Measurements from ENCODE around the gene TEX52. TPM values are rescaled to one million over a fixed set of nuclear protein-coding genes. Genes with fewer than 3 reads are reported as not detected.

The TEX52 gene
- total and polyA plus RNA-seq, 2 of the 13 experiments (the other 11 are each of a cell fraction or from before 2014, with no cell fraction given): 0.05 TPM; not detected in 1

DNA sequence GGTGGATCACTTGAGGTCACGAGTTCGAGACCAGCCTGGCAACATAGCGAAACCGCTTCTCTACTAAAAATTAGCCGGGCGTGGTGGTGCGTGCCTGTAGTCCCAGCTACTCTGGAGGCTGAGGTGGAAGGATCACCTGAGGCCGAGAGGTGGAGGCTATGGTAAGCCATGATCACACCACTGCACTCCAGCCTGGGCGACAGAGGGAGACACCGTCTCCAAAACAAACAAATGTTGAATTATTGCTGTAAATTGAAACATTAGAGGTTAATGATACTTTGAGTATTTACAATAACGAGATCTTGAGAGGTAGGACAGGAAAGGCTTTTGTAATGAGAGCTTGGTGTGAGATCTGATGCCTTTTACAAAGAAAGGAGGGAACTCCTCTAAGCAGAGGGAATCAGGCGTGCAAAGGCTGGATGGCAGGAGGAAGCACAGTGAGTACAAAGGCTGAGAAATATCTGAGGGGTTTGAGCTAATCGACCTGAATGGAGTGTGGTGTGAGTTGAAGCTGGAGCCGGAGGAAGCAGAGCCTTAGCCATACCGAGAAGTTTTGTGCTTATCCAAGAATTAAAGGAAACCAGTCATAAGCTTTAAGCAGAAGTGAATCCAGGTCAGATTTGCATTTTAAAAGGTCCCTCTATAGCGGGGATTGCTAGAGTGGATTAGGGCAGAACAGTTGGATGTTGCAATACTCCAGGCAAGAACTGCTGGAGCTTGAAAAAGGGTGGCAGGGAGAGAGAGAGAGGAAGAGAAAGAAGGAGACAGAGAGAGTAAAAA lies 21.3 kb upstream of the TEX52 start:
- ATAC-seq: peak; percentile 48
- ChIA-PET CTCF (ENCODE audit: low intra/inter-chr PET ratio, low total read pairs) (no interaction called here), POLR2A (interaction anchor here (0.6 to 1.8 kb wide), 6 partner anchors 8 to 289 kb away, joined by 3 to 12 read pairs (median 4); partner anchors contain the start of gene TULP3)
- Histone ChIP-seq H3K4me2 (ENCODE audit: low read depth, low read length) (peak overlapping the region; percentile 88), H2AFZ (ENCODE audit: low read length) (no peak overlapping the region), H3K4me1 (ENCODE audit: insufficient read depth, low read length) (peaks cover 38% of the 10 kb centered on the region), H3K4me3 (replicated peaks in 1 of 3; ENCODE audit: insufficient read depth in 1 of 3, low read depth in 2 of 3, low read length in 3 of 3) (peak overlapping the region; percentile 74 to 85 (median 77)), H3K79me2 (ENCODE audit: insufficient read depth, low read length) (peaks cover 56% of the 10 kb centered on the region), H3K27me3 (ENCODE audit: control insufficient read depth in 1 of 2, insufficient read depth in 2 of 2, low read length in 2 of 2) (no peaks in the 10 kb centered on the region; a peak in 1 of 5 replicates), H3K36me3 (replicated peaks in 1 of 2; ENCODE audit: control insufficient read depth in 1 of 2, insufficient read depth in 2 of 2, low read length in 2 of 2) (peaks cover 3 to 5% of the 10 kb centered on the region in 2 experiments; a peak in 2 of 5 replicates), H3K9ac (ENCODE audit: insufficient read depth, low read depth, low read length) (peak overlapping the region; percentile 96), H3K27ac (ENCODE audit: extremely low read length, insufficient read depth, low read length) (peak overlapping the region; percentile 84), H4K20me1 (ENCODE audit: insufficient read depth, low read length) (no peaks in the 10 kb centered on the region), H3K9me3 (ENCODE audit: low read length) (no peaks in the 10 kb centered on the region)
- FAIRE-seq: peak; percentile 39
- no peak for DNase-seq (ENCODE audit: low spot score)
- in situ Hi-C loops (cut with HindIII; ENCODE audit: extremely low pct_ligation_motif_present, low pct_unique_long_range_greater_than_20kb): no loop called here
- no TSS peak for BruUV-seq (replicated peaks)
- WGBS (ENCODE audit: low lambda C conversion rate): 10% methylated on average over 15 of the region's 16 CpGs
- intact Hi-C loops (cut with micrococcal nuclease; ENCODE audit: unreplicated experiment): no loop called here
- TF ChIP-seq, protein P1, sequence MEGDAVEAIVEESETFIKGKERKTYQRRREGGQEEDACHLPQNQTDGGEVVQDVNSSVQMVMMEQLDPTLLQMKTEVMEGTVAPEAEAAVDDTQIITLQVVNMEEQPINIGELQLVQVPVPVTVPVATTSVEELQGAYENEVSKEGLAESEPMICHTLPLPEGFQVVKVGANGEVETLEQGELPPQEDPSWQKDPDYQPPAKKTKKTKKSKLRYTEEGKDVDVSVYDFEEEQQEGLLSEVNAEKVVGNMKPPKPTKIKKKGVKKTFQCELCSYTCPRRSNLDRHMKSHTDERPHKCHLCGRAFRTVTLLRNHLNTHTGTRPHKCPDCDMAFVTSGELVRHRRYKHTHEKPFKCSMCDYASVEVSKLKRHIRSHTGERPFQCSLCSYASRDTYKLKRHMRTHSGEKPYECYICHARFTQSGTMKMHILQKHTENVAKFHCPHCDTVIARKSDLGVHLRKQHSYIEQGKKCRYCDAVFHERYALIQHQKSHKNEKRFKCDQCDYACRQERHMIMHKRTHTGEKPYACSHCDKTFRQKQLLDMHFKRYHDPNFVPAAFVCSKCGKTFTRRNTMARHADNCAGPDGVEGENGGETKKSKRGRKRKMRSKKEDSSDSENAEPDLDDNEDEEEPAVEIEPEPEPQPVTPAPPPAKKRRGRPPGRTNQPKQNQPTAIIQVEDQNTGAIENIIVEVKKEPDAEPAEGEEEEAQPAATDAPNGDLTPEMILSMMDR (CRISPR knock-in tag; IDR thresholded peaks at IDR 0.05): peak; percentile 27
- TF ChIP-seq ARID2 (CRISPR knock-in tag; IDR thresholded peaks at IDR 0.05; ENCODE audit: borderline replicate concordance) (no peak), ZNF333 (CRISPR knock-in tag; IDR thresholded peaks at IDR 0.05; ENCODE audit: borderline replicate concordance) (no peak), ZNF891 (CRISPR knock-in tag; IDR thresholded peaks at IDR 0.05) (no peak), ZSCAN31 (CRISPR knock-in tag; IDR thresholded peaks at IDR 0.05; ENCODE audit: low read depth) (no peak), RAD21 (CRISPR knock-in tag; IDR thresholded peaks at IDR 0.05) (no peak), ONECUT2 (CRISPR knock-in tag; IDR thresholded peaks at IDR 0.05) (no peak), ZBTB21 (CRISPR knock-in tag; IDR thresholded peaks at IDR 0.05) (no peak), NKX3-1 (CRISPR knock-in tag; IDR thresholded peaks at IDR 0.05) (no peak), TCF7L2 (IDR thresholded peaks at IDR 0.05; ENCODE audit: low read depth, low read length) (no peak), MATR3 (CRISPR knock-in tag; IDR thresholded peaks at IDR 0.05) (no peak)
- TF ChIP-seq, protein P2, sequence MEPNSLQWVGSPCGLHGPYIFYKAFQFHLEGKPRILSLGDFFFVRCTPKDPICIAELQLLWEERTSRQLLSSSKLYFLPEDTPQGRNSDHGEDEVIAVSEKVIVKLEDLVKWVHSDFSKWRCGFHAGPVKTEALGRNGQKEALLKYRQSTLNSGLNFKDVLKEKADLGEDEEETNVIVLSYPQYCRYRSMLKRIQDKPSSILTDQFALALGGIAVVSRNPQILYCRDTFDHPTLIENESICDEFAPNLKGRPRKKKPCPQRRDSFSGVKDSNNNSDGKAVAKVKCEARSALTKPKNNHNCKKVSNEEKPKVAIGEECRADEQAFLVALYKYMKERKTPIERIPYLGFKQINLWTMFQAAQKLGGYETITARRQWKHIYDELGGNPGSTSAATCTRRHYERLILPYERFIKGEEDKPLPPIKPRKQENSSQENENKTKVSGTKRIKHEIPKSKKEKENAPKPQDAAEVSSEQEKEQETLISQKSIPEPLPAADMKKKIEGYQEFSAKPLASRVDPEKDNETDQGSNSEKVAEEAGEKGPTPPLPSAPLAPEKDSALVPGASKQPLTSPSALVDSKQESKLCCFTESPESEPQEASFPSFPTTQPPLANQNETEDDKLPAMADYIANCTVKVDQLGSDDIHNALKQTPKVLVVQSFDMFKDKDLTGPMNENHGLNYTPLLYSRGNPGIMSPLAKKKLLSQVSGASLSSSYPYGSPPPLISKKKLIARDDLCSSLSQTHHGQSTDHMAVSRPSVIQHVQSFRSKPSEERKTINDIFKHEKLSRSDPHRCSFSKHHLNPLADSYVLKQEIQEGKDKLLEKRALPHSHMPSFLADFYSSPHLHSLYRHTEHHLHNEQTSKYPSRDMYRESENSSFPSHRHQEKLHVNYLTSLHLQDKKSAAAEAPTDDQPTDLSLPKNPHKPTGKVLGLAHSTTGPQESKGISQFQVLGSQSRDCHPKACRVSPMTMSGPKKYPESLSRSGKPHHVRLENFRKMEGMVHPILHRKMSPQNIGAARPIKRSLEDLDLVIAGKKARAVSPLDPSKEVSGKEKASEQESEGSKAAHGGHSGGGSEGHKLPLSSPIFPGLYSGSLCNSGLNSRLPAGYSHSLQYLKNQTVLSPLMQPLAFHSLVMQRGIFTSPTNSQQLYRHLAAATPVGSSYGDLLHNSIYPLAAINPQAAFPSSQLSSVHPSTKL (CRISPR knock-in tag; IDR thresholded peaks at IDR 0.05): no peak
- TF ChIP-seq, protein P3, sequence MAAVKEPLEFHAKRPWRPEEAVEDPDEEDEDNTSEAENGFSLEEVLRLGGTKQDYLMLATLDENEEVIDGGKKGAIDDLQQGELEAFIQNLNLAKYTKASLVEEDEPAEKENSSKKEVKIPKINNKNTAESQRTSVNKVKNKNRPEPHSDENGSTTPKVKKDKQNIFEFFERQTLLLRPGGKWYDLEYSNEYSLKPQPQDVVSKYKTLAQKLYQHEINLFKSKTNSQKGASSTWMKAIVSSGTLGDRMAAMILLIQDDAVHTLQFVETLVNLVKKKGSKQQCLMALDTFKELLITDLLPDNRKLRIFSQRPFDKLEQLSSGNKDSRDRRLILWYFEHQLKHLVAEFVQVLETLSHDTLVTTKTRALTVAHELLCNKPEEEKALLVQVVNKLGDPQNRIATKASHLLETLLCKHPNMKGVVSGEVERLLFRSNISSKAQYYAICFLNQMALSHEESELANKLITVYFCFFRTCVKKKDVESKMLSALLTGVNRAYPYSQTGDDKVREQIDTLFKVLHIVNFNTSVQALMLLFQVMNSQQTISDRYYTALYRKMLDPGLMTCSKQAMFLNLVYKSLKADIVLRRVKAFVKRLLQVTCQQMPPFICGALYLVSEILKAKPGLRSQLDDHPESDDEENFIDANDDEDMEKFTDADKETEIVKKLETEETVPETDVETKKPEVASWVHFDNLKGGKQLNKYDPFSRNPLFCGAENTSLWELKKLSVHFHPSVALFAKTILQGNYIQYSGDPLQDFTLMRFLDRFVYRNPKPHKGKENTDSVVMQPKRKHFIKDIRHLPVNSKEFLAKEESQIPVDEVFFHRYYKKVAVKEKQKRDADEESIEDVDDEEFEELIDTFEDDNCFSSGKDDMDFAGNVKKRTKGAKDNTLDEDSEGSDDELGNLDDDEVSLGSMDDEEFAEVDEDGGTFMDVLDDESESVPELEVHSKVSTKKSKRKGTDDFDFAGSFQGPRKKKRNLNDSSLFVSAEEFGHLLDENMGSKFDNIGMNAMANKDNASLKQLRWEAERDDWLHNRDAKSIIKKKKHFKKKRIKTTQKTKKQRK (IDR thresholded peaks at IDR 0.05; ENCODE audit: low read length): no peak
- TF ChIP-seq, protein P4, sequence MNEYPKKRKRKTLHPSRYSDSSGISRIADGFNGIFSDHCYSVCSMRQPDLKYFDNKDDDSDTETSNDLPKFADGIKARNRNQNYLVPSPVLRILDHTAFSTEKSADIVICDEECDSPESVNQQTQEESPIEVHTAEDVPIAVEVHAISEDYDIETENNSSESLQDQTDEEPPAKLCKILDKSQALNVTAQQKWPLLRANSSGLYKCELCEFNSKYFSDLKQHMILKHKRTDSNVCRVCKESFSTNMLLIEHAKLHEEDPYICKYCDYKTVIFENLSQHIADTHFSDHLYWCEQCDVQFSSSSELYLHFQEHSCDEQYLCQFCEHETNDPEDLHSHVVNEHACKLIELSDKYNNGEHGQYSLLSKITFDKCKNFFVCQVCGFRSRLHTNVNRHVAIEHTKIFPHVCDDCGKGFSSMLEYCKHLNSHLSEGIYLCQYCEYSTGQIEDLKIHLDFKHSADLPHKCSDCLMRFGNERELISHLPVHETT (CRISPR knock-in tag; conservative IDR thresholded peaks at IDR 0.05): no peak

Measured in HepG2 (cell line).